Endodermal cell (in vitro differentiated cells): ENCODE measurements around the gene DNAJC5. TPM values are rescaled to one million over a fixed set of nuclear protein-coding genes. Genes with fewer than 3 reads are reported as not detected.

Source experiments
- DNase-seq: peaks from one replicate; pipeline ENCODE4 v3.0.0-alpha.2; 2017
- H3K27ac ChIP-seq: 2 replicates; pipeline ENCODE4 v1.5.1; 2013; ENCODE audit warnings: mild to moderate bottlenecking, low read depth, low read length, moderate library complexity
- H3K27me3 ChIP-seq: 2 replicates; pipeline ENCODE4 v1.6.1; 2013; ENCODE audit warnings: mild to moderate bottlenecking, low read length, moderate library complexity; ENCODE audit not compliant: insufficient read depth, control insufficient read depth, poor library complexity, severe bottlenecking
- H3K36me3 ChIP-seq: 2 replicates; pipeline ENCODE4 v1.7.0; 2013; ENCODE audit warnings: mild to moderate bottlenecking, low read length, moderate library complexity; ENCODE audit not compliant: control insufficient read depth, insufficient read depth
- H3K4me1 ChIP-seq: one replicate; pipeline ENCODE4 v1.7.0; 2013; ENCODE audit warnings: low read length; ENCODE audit not compliant: control insufficient read depth, insufficient read depth
- H3K4me3 ChIP-seq: 2 replicates; pipeline ENCODE4 v1.5.1; 2013; ENCODE audit warnings: mild to moderate bottlenecking, low read length, moderate library complexity
- H3K9ac ChIP-seq: 2 replicates; pipeline ENCODE4 v1.6.1; 2013; ENCODE audit warnings: mild to moderate bottlenecking, low read length, moderate library complexity; ENCODE audit not compliant: poor library complexity, severe bottlenecking; ENCODE audit errors: extremely low read depth
- H3K9me3 ChIP-seq: 2 replicates; pipeline ENCODE4 v1.6.1; 2013; ENCODE audit warnings: mild to moderate bottlenecking, low read length, moderate library complexity; ENCODE audit not compliant: control insufficient read depth
- H3K27ac Mint-ChIP-seq: 2 replicates; pipeline ENCODE4 v1.8.0; 2020; ENCODE audit warnings: mixed read lengths
- H3K27me3 Mint-ChIP-seq: 2 replicates; pipeline ENCODE4 v1.8.0; 2021; ENCODE audit warnings: mild to moderate bottlenecking, mixed read lengths; ENCODE audit not compliant: insufficient read depth
- H3K36me3 Mint-ChIP-seq: 2 replicates; pipeline ENCODE4 v1.8.0; 2020; ENCODE audit warnings: low read depth, mixed read lengths
- H3K4me1 Mint-ChIP-seq: 2 replicates; pipeline ENCODE4 v1.8.0; 2020; ENCODE audit warnings: mixed read lengths
- H3K4me3 Mint-ChIP-seq: 2 replicates; pipeline ENCODE4 v1.8.0; 2020; ENCODE audit warnings: mild to moderate bottlenecking, moderate library complexity, mixed read lengths
- H3K9me3 Mint-ChIP-seq: 2 replicates; pipeline ENCODE4 v1.8.0; 2020; ENCODE audit warnings: mild to moderate bottlenecking, mixed read lengths
- CTCF ChIP-seq: fragments of 200-600 bp; sonication (generic); conservative IDR thresholded peaks from 2 replicates; pipeline ENCODE4 v1.5.0; 2021; ENCODE audit warnings: antibody characterized with exemption, mild to moderate bottlenecking
- WGBS, 2 experiments: methylation state at CpG; one replicate each; pipeline versions ENCODE4 v1.1.5 to v1.1.7; 2013; ENCODE audit warnings: missing lambda C conversion rate in 2 of 2, mixed read lengths in 1 of 2; ENCODE audit not compliant: insufficient coverage in 1 of 2, insufficient read length in 1 of 2; 5-methylcytosine and 5-hydroxymethylcytosine counted together
- total RNA-seq, 2 donors: library from RNA; stranded (reverse); fragmentation: NEBNext Ultra II Directional in 1 of 2; extraction: Animal tissue kit (Norgen Biotek cat#: 25700) in 1 of 2; gene quantifications; 2 replicates in 1 of 2; 3 replicates in 1 of 2; pipeline ENCODE4 v1.2.1, GENCODE V29; 2021

The DNAJC5 gene
- total RNA-seq, 2 donors from 2014 or later: 25.8 to 26.8 TPM

- Mint-ChIP-seq H3K27me3 (peaks cover 8% of the 10 kb centered on the region), H3K9me3 (no peaks in the 10 kb centered on the region), H3K4me1 (peaks cover 21% of the 10 kb centered on the region), H3K36me3 (no peaks in the 10 kb centered on the region), H3K4me3 (no peak overlapping the region), H3K27ac (no peak overlapping the region)
- Histone ChIP-seq H3K27me3 (no peaks in the 10 kb centered on the region), H3K9me3 (no peaks in the 10 kb centered on the region), H3K4me1 (peaks cover 4% of the 10 kb centered on the region), H3K36me3 (no peaks in the 10 kb centered on the region), H3K4me3 (no peak overlapping the region), H3K27ac (no peak overlapping the region), H3K9ac (no peak overlapping the region)
- peak; percentile 62 for DNase-seq
- TF ChIP-seq CTCF: no peak
- 81% methylated on average over 14 to 36 of the region's 36 CpGs for WGBS, 2 experiments
Measured at GRCh38 chr20:63855363-63856097, 39.4 kb upstream of the DNAJC5 start.

GRCh38 chr20:63856098-63856511 is 38.8 kb upstream of the DNAJC5 start:
- H3K9ac ChIP-seq: no peak overlapping the region
- peak; percentile 72 for DNase-seq
- peaks cover 25% of the 10 kb centered on the region for H3K4me1 Mint-ChIP-seq
- H3K27me3 Mint-ChIP-seq: peaks cover 5% of the 10 kb centered on the region
- H3K4me3 ChIP-seq: no peak overlapping the region
- H3K9me3 ChIP-seq: no peaks in the 10 kb centered on the region
- H3K4me1 ChIP-seq: peaks cover 4% of the 10 kb centered on the region
- no peak overlapping the region for H3K27ac ChIP-seq
- WGBS, 2 experiments: 75 to 78% methylated on average over 18 to 22 of the region's 22 CpGs
- no peaks in the 10 kb centered on the region for H3K27me3 ChIP-seq
- H3K27ac Mint-ChIP-seq: no peak overlapping the region
- H3K36me3 Mint-ChIP-seq: peaks cover 4% of the 10 kb centered on the region
- no peaks in the 10 kb centered on the region for H3K9me3 Mint-ChIP-seq
- no peak overlapping the region for H3K4me3 Mint-ChIP-seq
- no peak for TF ChIP-seq CTCF
- H3K36me3 ChIP-seq: no peaks in the 10 kb centered on the region

DNA sequence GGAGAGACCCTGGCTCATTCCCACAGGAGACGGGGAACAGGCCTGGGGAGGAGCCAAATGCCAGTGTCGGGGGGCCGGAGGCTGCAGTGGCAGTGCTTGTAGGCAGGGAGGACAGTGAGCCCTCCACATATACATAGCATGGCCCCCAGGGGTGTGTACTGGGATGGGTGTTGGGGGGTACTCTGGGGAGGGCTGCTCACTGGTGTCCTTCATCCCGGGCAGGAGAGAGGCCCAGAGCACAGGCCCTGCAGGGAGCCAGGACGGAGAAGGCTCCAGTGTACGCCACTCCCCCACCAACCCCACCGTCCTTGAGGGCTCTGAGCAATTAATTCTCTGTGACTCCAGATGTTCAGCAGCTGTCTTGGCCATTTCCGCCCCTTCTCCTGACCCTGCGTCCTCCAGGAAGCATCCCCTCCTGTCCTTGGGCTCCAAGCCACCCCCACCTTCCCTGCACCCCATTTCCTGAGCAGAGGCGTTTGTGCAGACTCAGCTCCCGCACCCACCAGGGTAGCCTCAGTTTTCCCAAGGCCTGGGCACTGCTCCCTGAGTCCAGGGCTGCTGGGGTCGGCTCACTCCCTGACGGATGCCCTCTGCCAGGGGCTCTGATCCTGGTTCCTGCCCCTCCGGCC is 37.0 kb upstream of the DNAJC5 start:
- H3K36me3 ChIP-seq: no peaks in the 10 kb centered on the region
- no peak for TF ChIP-seq CTCF
- no peak overlapping the region for H3K9ac ChIP-seq
- no peaks in the 10 kb centered on the region for H3K9me3 ChIP-seq
- Mint-ChIP-seq H3K9me3 (no peaks in the 10 kb centered on the region), H3K27me3 (peaks cover 3% of the 10 kb centered on the region), H3K27ac (no peak overlapping the region), H3K36me3 (peaks cover 4% of the 10 kb centered on the region), H3K4me3 (peak overlapping the region; percentile 40), H3K4me1 (peaks cover 25% of the 10 kb centered on the region)
- H3K4me1 ChIP-seq: peaks cover 4% of the 10 kb centered on the region
- no peaks in the 10 kb centered on the region for H3K27me3 ChIP-seq
- no peak overlapping the region for H3K27ac ChIP-seq
- H3K4me3 ChIP-seq: no peak overlapping the region
- DNase-seq: no peak
- WGBS, 2 experiments: 87 to 90% methylated on average over 9 to 14 of the region's 14 CpGs
